ACC112 (cell line): Measurements from ENCODE around the gene NUP62.
A peak's percentile ranks its signal among the peaks of the same experiment; 100 is the strongest.

Source experiments
- H2AFZ ChIP-seq: fragments of 200-600 bp; sonication (generic); one replicate; pipeline ENCODE4 v1.6.0; 2017; ENCODE audit warnings: antibody characterized with exemption, low read length; ENCODE audit not compliant: unreplicated experiment
- H3K27ac ChIP-seq: fragments of 200-600 bp; sonication (generic); 2 replicates; pipeline ENCODE4 v1.5.1; 2014; ENCODE audit warnings: low read depth, mild to moderate bottlenecking, antibody characterized with exemption, low read length, moderate library complexity
- H3K27me3 ChIP-seq: fragments of 200-600 bp; sonication (generic); 2 replicates; pipeline ENCODE4 v1.6.1; 2014; ENCODE audit warnings: mild to moderate bottlenecking, antibody characterized with exemption, low read length, moderate library complexity, mixed read lengths; ENCODE audit not compliant: insufficient read depth
- H3K36me3 ChIP-seq: fragments of 200-600 bp; sonication (generic); 2 replicates; pipeline ENCODE4 v1.6.1; 2016; ENCODE audit warnings: mild to moderate bottlenecking, antibody characterized with exemption, low read length, moderate library complexity, mixed read lengths; ENCODE audit not compliant: insufficient read depth
- H3K4me1 ChIP-seq: fragments of 200-600 bp; sonication (generic); one replicate; pipeline ENCODE4 v1.6.1; 2016; ENCODE audit warnings: low read length, mixed read lengths; ENCODE audit not compliant: insufficient read depth, unreplicated experiment, control insufficient read depth
- H3K4me3 ChIP-seq: fragments of 200-600 bp; sonication (generic); 2 replicates; pipeline ENCODE4 v1.5.1; 2014; ENCODE audit warnings: mild to moderate bottlenecking, low read depth, low read length
- H3K79me2 ChIP-seq: fragments of 200-600 bp; sonication (generic); one replicate; pipeline ENCODE4 v1.6.0; 2016; ENCODE audit warnings: low read length; ENCODE audit not compliant: control insufficient read depth, unreplicated experiment, insufficient read depth

NUP62 gene

GRCh38 chr19:49879243-49879963, 49.9 kb downstream of the NUP62 start:
- no peak overlapping the region for H2AFZ ChIP-seq
- no peak overlapping the region for H3K27ac ChIP-seq
- peaks cover 17% of the 10 kb centered on the region for H3K79me2 ChIP-seq
- H3K36me3 ChIP-seq: peaks cover 15% of the 10 kb centered on the region; the same call in 1 of the 2 replicates
- H3K4me3 ChIP-seq: no peak overlapping the region; the same call in 1 of the 2 replicates
- H3K27me3 ChIP-seq: no peaks in the 10 kb centered on the region
- peaks cover 13% of the 10 kb centered on the region for H3K4me1 ChIP-seq

DNA sequence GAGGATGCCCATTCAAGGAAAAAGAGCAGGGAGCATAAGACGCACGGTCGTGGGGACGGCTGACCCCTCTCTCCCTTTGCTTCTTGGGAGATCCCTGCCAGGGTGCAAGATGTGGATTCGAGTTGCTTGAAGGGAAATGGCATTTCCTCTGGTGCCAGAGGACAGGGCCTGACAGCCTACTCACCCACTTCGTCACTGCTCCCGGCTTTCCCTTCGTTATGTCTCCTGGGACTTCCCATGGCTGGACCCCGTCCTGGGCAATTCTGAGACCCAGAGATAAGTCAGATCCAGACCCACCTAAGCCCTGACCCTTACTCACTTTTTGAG, 50.6 kb downstream of the NUP62 start:
- H3K4me3 ChIP-seq: peak overlapping the region; percentile 96
- H2AFZ ChIP-seq: no peak overlapping the region
- no peaks in the 10 kb centered on the region for H3K27me3 ChIP-seq
- no peak overlapping the region for H3K27ac ChIP-seq
- H3K4me1 ChIP-seq: peaks cover 13% of the 10 kb centered on the region
- H3K36me3 ChIP-seq: peaks cover 15% of the 10 kb centered on the region; the same call in 1 of the 2 replicates
- H3K79me2 ChIP-seq: peaks cover 19% of the 10 kb centered on the region

GRCh38 chr19:49877879-49878743, 51.2 kb downstream of the NUP62 start:
- peaks cover 11% of the 10 kb centered on the region; the same call in 1 of the 2 replicates for H3K36me3 ChIP-seq
- H3K27me3 ChIP-seq: no peaks in the 10 kb centered on the region
- H3K79me2 ChIP-seq: peaks cover 19% of the 10 kb centered on the region
- peak overlapping the region; percentile 88 for H2AFZ ChIP-seq
- H3K27ac ChIP-seq: peak overlapping the region; percentile 96
- peak overlapping the region; percentile 96 for H3K4me3 ChIP-seq
- peaks cover 13% of the 10 kb centered on the region for H3K4me1 ChIP-seq

GRCh38 chr19:49877020-49877878, 52.1 kb downstream of the NUP62 start, which contains the start of the genes AKT1S1 and TBC1D17:
Gene AKT1S1, minus strand, starts transcription at chr19:49877355. Its CDS starts 4,060 bp downstream, at chr19:49873295.
Gene TBC1D17, plus strand, starts transcription at chr19:49877702. Its CDS starts 22 bp downstream, at chr19:49877724.
- peaks cover 3% of the 10 kb centered on the region; the same call in 1 of the 2 replicates for H3K36me3 ChIP-seq
- H3K27me3 ChIP-seq: no peaks in the 10 kb centered on the region
- H2AFZ ChIP-seq: peak within 1 kb of the TSS; percentile 88
- H3K4me3 ChIP-seq: peak within 1 kb of the TSS; percentile 96
- peaks cover 13% of the 10 kb centered on the region for H3K4me1 ChIP-seq
- H3K27ac ChIP-seq: peak within 1 kb of the TSS; percentile 96
- H3K79me2 ChIP-seq: peaks cover 19% of the 10 kb centered on the region

DNA sequence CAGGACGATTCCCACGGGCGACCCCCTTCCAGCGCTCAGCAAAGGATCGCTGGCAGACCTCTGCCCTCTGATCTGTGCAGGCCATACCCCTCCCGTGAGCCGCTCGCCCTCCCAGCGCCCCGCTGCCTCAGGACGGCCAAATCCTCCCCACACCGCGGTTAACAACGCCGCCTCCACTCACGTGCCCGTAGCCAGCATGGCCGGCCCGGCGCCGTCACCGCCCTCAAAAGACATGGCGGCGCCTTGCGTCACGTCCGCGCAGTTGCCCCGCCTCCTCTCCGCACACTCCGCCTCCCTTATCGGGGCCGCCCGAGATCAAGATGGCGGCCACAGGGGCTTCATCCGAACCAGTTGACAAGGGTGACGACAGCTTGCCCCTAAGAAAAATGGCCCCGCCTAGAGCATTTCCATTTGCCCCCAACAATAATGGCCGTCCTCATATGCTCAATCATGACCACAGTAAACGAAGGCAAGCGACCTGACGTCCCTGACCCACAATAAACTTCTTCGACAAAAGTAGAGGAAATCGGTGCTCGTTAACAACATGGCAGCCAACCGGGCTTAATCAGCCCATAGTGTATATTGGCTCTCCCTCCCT, 52.8 kb downstream of the NUP62 start:
- Histone ChIP-seq H3K79me2 (peaks cover 19% of the 10 kb centered on the region), H3K27me3 (no peaks in the 10 kb centered on the region), H2AFZ (peak overlapping the region; percentile 75)

GRCh38 chr19:49875857-49876421, 53.4 kb downstream of the NUP62 start:
- Histone ChIP-seq H3K4me1 (peaks cover 13% of the 10 kb centered on the region), H3K36me3 (no peaks in the 10 kb centered on the region), H3K27ac (peak overlapping the region; percentile 96), H3K27me3 (no peaks in the 10 kb centered on the region), H3K4me3 (peak overlapping the region; percentile 96), H3K79me2 (peaks cover 19% of the 10 kb centered on the region), H2AFZ (no peak overlapping the region)

More for the DNA sequence above, 52.8 kb downstream of the NUP62 start:
- Histone ChIP-seq H3K4me1 (peaks cover 13% of the 10 kb centered on the region), H3K27ac (peak overlapping the region; percentile 96), H3K4me3 (peak overlapping the region; percentile 96), H3K36me3 (no peaks in the 10 kb centered on the region)

GRCh38 chr19:49875177-49875576, 54.1 kb downstream of the NUP62 start:
- H3K4me1 ChIP-seq: peaks cover 18% of the 10 kb centered on the region
- peak overlapping the region; percentile 96 for H3K27ac ChIP-seq
- H3K4me3 ChIP-seq: peak overlapping the region; percentile 96
- H3K36me3 ChIP-seq: no peaks in the 10 kb centered on the region
- no peaks in the 10 kb centered on the region for H3K27me3 ChIP-seq
- H3K79me2 ChIP-seq: peaks cover 19% of the 10 kb centered on the region
- H2AFZ ChIP-seq: no peak overlapping the region

DNA sequence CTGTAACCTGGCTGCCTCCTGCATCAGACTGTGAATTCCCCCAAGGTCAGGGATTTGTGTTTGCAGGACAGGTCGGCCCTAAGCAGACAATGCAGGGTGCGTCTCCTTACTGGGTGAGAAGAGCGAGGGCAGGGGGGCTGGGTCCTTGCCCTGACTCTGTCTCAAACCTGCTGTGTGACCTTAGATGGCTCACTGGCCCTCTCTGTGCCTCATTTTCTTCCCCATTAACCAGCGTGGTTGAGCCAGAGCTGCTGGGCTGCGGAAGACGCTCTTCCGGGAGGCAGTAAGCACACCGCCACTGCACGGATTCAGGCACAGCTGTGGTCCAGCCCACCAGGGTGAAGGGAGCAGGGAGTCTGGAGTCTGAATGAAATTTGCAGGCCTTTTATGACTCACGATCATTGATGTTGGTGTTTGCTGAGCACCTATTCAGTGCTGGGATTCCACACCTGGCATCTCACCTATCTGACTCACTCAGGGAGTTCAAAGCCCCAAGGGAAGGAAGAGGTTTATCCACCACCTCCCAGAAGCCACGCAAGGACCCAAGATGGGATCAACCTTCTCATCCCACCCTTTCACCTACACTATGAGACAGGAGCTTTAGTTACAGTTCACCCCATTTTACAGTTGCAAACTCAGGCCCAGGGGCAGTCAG, 54.7 kb downstream of the NUP62 start:
- H3K36me3 ChIP-seq: no peaks in the 10 kb centered on the region
- peaks cover 20% of the 10 kb centered on the region for H3K4me1 ChIP-seq
- peaks cover 19% of the 10 kb centered on the region for H3K79me2 ChIP-seq
- H3K27ac ChIP-seq: no peak overlapping the region
- peak overlapping the region; percentile 96; the same call in 1 of the 2 replicates for H3K4me3 ChIP-seq
- H2AFZ ChIP-seq: no peak overlapping the region
- no peaks in the 10 kb centered on the region for H3K27me3 ChIP-seq

- Histone ChIP-seq H3K27ac (no peak overlapping the region), H3K79me2 (peaks cover 19% of the 10 kb centered on the region), H3K27me3 (no peaks in the 10 kb centered on the region), H3K4me3 (no peak overlapping the region), H2AFZ (no peak overlapping the region), H3K4me1 (peaks cover 23% of the 10 kb centered on the region), H3K36me3 (no peaks in the 10 kb centered on the region)
Observed at GRCh38 chr19:49873834-49874233, 55.5 kb downstream of the NUP62 start.
